ENCODE data around the gene DNAI2.

Gene DNAI2

GRCh38 chr17:74354561-74354960 lies 80.5 kb downstream of the DNAI2 start:
- no peaks in the 10 kb centered on the region for H3K36me3 ChIP-seq (ENCODE audit: insufficient read depth)
- H3K4me1 ChIP-seq (ENCODE audit: low read depth, poor library complexity, severe bottlenecking), result no peaks in the 10 kb centered on the region

GRCh38 chr17:74355065-74355464 lies 81.0 kb downstream of the DNAI2 start:
- TF ChIP-seq CTCF (conservative IDR thresholded peaks at IDR 0.05; ENCODE audit: low read depth, low read length), result no peak
- Histone ChIP-seq H2AFZ (ENCODE audit: low read depth) (no peak overlapping the region), H4K20me1 (ENCODE audit: insufficient read depth) (no peaks in the 10 kb centered on the region), H3K4me1 (ENCODE audit: low read depth, poor library complexity, severe bottlenecking) (no peaks in the 10 kb centered on the region), H3K27me3 (ENCODE audit: insufficient read depth, low read depth) (peaks cover 51% of the 10 kb centered on the region; the same call in 1 of the 2 replicates), H3K27ac (no peak overlapping the region), H3K36me3 (ENCODE audit: insufficient read depth) (no peaks in the 10 kb centered on the region), H3K9ac (no peak overlapping the region), H3K4me2 (no peak overlapping the region), H3K79me2 (ENCODE audit: insufficient read depth, low read depth) (no peaks in the 10 kb centered on the region), H3K4me3 (IDR thresholded peaks at IDR 0.05; ENCODE audit: insufficient read depth, low read depth, low read length) (no peak overlapping the region)

More at GRCh38 chr17:74354561-74354960, 80.5 kb downstream of the DNAI2 start:
- no peak for TF ChIP-seq CTCF (conservative IDR thresholded peaks at IDR 0.05; ENCODE audit: low read depth, low read length)
- no peak overlapping the region for H3K4me3 ChIP-seq (IDR thresholded peaks at IDR 0.05; ENCODE audit: insufficient read depth, low read depth, low read length)
- H3K27ac ChIP-seq, result no peak overlapping the region
- H3K4me2 ChIP-seq, result no peak overlapping the region
- H3K9ac ChIP-seq, result no peak overlapping the region
- no peaks in the 10 kb centered on the region for H3K79me2 ChIP-seq (ENCODE audit: insufficient read depth, low read depth)
- H4K20me1 ChIP-seq (ENCODE audit: insufficient read depth), result no peaks in the 10 kb centered on the region
- peaks cover 52% of the 10 kb centered on the region; the same call in 1 of the 2 replicates for H3K27me3 ChIP-seq (ENCODE audit: insufficient read depth, low read depth)
- H2AFZ ChIP-seq (ENCODE audit: low read depth), result no peak overlapping the region

- no peak overlapping the region for H3K4me3 ChIP-seq (IDR thresholded peaks at IDR 0.05; ENCODE audit: insufficient read depth, low read depth, low read length)
- no peak overlapping the region for H3K4me2 ChIP-seq
- no peaks in the 10 kb centered on the region for H3K4me1 ChIP-seq (ENCODE audit: low read depth, poor library complexity, severe bottlenecking)
- H3K79me2 ChIP-seq (ENCODE audit: insufficient read depth, low read depth), result no peaks in the 10 kb centered on the region
- H4K20me1 ChIP-seq (ENCODE audit: insufficient read depth), result no peaks in the 10 kb centered on the region
- peaks cover 59% of the 10 kb centered on the region for H3K27me3 ChIP-seq (ENCODE audit: insufficient read depth, low read depth)
- TF ChIP-seq CTCF (conservative IDR thresholded peaks at IDR 0.05; ENCODE audit: low read depth, low read length), result no peak
- H3K36me3 ChIP-seq (ENCODE audit: insufficient read depth), result no peaks in the 10 kb centered on the region
- no peak overlapping the region for H3K9ac ChIP-seq
- no peak overlapping the region for H3K27ac ChIP-seq
- H2AFZ ChIP-seq (ENCODE audit: low read depth), result no peak overlapping the region
Observed at GRCh38 chr17:74356646-74357465, 82.8 kb downstream of the DNAI2 start.

GRCh38 chr17:74357466-74357809 lies 83.4 kb downstream of the DNAI2 start:
- peaks cover 59% of the 10 kb centered on the region for H3K27me3 ChIP-seq (ENCODE audit: insufficient read depth, low read depth)
- no peak overlapping the region for H2AFZ ChIP-seq (ENCODE audit: low read depth)
- no peak overlapping the region for H3K4me3 ChIP-seq (IDR thresholded peaks at IDR 0.05; ENCODE audit: insufficient read depth, low read depth, low read length)

More at GRCh38 chr17:74357466-74357809, 83.4 kb downstream of the DNAI2 start:
- H3K79me2 ChIP-seq (ENCODE audit: insufficient read depth, low read depth), result no peaks in the 10 kb centered on the region
- no peaks in the 10 kb centered on the region for H3K4me1 ChIP-seq (ENCODE audit: low read depth, poor library complexity, severe bottlenecking)
- no peak overlapping the region for H3K4me2 ChIP-seq
- no peak overlapping the region for H3K9ac ChIP-seq
- H3K27ac ChIP-seq, result no peak overlapping the region
- TF ChIP-seq CTCF (conservative IDR thresholded peaks at IDR 0.05; ENCODE audit: low read depth, low read length), result no peak
- H3K36me3 ChIP-seq (ENCODE audit: insufficient read depth), result no peaks in the 10 kb centered on the region
- H4K20me1 ChIP-seq (ENCODE audit: insufficient read depth), result no peaks in the 10 kb centered on the region
